ENCODE data around the gene SRMS. TPM values are rescaled to one million over a fixed set of nuclear protein-coding genes. Genes with fewer than 3 reads are reported as not detected.

Gene SRMS
- total and polyA plus RNA-seq, 5 donors from 2014 or later = not detected

GRCh38 chr20:63556873-63557478, 9.4 kb upstream of the SRMS start:
- H3K4me1 Mint-ChIP-seq = peaks cover 0 to 22% (median 7%) of the 10 kb centered on the region in 4 donors
- H3K4me3 ChIP-seq (ENCODE audit: low read depth, low read length) = no peak overlapping the region
- H3K27ac ChIP-seq (ENCODE audit: insufficient read depth, low read length, poor library complexity, severe bottlenecking) = no peak overlapping the region
- no peaks in the 10 kb centered on the region for H3K27me3 ChIP-seq (ENCODE audit: control insufficient read depth, insufficient read depth, low read length)
- no peaks in the 10 kb centered on the region for H3K9me3 ChIP-seq (ENCODE audit: control insufficient read depth in 2 of 2, low read length in 2 of 2)
- H3K27ac Mint-ChIP-seq = no peak overlapping the region
- peaks cover 14% of the 10 kb centered on the region for H3K36me3 ChIP-seq (ENCODE audit: control insufficient read depth, insufficient read depth, low read length)
- peaks cover 27% of the 10 kb centered on the region for H3K4me1 ChIP-seq (ENCODE audit: control insufficient read depth, insufficient read depth, low read length, poor library complexity, severe bottlenecking)
- H3K36me3 Mint-ChIP-seq = peaks cover 3% of the 10 kb centered on the region
- DNase-seq (no peak), ATAC-seq (ENCODE audit: low read depth in 2 of 2) (no peak)
- peak overlapping the region in 2 of 4 donors; percentile 75 to 88 for H3K4me3 Mint-ChIP-seq
- no peaks in the 10 kb centered on the region for H3K27me3 Mint-ChIP-seq
- peaks cover 0 to 1% (median 0%) of the 10 kb centered on the region in 7 donors for H3K9me3 Mint-ChIP-seq

- peaks cover 28% of the 10 kb centered on the region for H3K4me1 ChIP-seq (ENCODE audit: control insufficient read depth, insufficient read depth, low read length, poor library complexity, severe bottlenecking)
- H3K9me3 ChIP-seq (ENCODE audit: control insufficient read depth in 2 of 2, low read length in 2 of 2) = no peaks in the 10 kb centered on the region
- no peak for ATAC-seq (ENCODE audit: low read depth in 2 of 2)
- H3K9me3 Mint-ChIP-seq = peaks cover 0 to 1% (median 0%) of the 10 kb centered on the region in 7 donors
- H3K27me3 ChIP-seq (ENCODE audit: control insufficient read depth, insufficient read depth, low read length) = no peaks in the 10 kb centered on the region
- H3K27me3 Mint-ChIP-seq = no peaks in the 10 kb centered on the region
- no peak overlapping the region for H3K27ac ChIP-seq (ENCODE audit: insufficient read depth, low read length, poor library complexity, severe bottlenecking)
- peaks cover 3% of the 10 kb centered on the region for H3K36me3 Mint-ChIP-seq
- H3K4me3 Mint-ChIP-seq = peak overlapping the region in 2 of 4 donors; percentile 10 to 75
- H3K4me3 ChIP-seq (ENCODE audit: low read depth, low read length) = no peak overlapping the region
- no peak overlapping the region for H3K27ac Mint-ChIP-seq
- H3K4me1 Mint-ChIP-seq = peaks cover 0 to 27% (median 7%) of the 10 kb centered on the region in 4 donors
- peaks cover 8% of the 10 kb centered on the region for H3K36me3 ChIP-seq (ENCODE audit: control insufficient read depth, insufficient read depth, low read length)
- no peak for DNase-seq
Observed at GRCh38 chr20:63555661-63556381, 8.3 kb upstream of the SRMS start.

GRCh38 chr20:63554361-63555278, 7.1 kb upstream of the SRMS start:
- Mint-ChIP-seq H3K9me3 (peaks cover 0 to 1% (median 0%) of the 10 kb centered on the region in 7 donors), H3K27ac (peak overlapping the region in 2 of 3 donors; percentile 47 to 76), H3K4me1 (peaks cover 0 to 28% (median 7%) of the 10 kb centered on the region in 4 donors), H3K4me3 (peak overlapping the region; percentile 69 to 80 (median 71)), H3K27me3 (peaks cover 8% of the 10 kb centered on the region), H3K36me3 (no peaks in the 10 kb centered on the region)
- Histone ChIP-seq H3K27me3 (ENCODE audit: control insufficient read depth, insufficient read depth, low read length) (no peaks in the 10 kb centered on the region), H3K9me3 (ENCODE audit: control insufficient read depth in 2 of 2, low read length in 2 of 2) (no peaks in the 10 kb centered on the region), H3K4me3 (ENCODE audit: low read depth, low read length) (no peak overlapping the region), H3K4me1 (ENCODE audit: control insufficient read depth, insufficient read depth, low read length, poor library complexity, severe bottlenecking) (peaks cover 28% of the 10 kb centered on the region), H3K36me3 (ENCODE audit: control insufficient read depth, insufficient read depth, low read length) (no peaks in the 10 kb centered on the region), H3K27ac (ENCODE audit: insufficient read depth, low read length, poor library complexity, severe bottlenecking) (peak overlapping the region; percentile 81)
- DNase-seq = no peak
- no peak for ATAC-seq (ENCODE audit: low read depth in 2 of 2)

- no peaks in the 10 kb centered on the region for H3K36me3 Mint-ChIP-seq
- Histone ChIP-seq H3K4me3 (ENCODE audit: low read depth, low read length) (peak within 1 kb of the TSS; percentile 37), H3K27me3 (ENCODE audit: control insufficient read depth, insufficient read depth, low read length) (no peaks in the 10 kb centered on the region), H3K4me1 (ENCODE audit: control insufficient read depth, insufficient read depth, low read length, poor library complexity, severe bottlenecking) (peaks cover 28% of the 10 kb centered on the region), H3K36me3 (ENCODE audit: control insufficient read depth, insufficient read depth, low read length) (no peaks in the 10 kb centered on the region), H3K9me3 (ENCODE audit: control insufficient read depth in 2 of 2, low read length in 2 of 2) (no peaks in the 10 kb centered on the region), H3K27ac (ENCODE audit: insufficient read depth, low read length, poor library complexity, severe bottlenecking) (peak within 1 kb of the TSS; percentile 81)
- peaks cover 13% of the 10 kb centered on the region for H3K27me3 Mint-ChIP-seq
- H3K9me3 Mint-ChIP-seq = peaks cover 0 to 1% (median 0%) of the 10 kb centered on the region in 7 donors
- peak within 1 kb of the TSS; percentile 81 to 92 (median 91) for H3K27ac Mint-ChIP-seq
- DNase-seq (peak in 1 of 3 donors; percentile 61), ATAC-seq (ENCODE audit: low read depth in 2 of 2) (peak in 1 of 2 donors; percentile 3)
- H3K4me3 Mint-ChIP-seq = peak within 1 kb of the TSS; percentile 70 to 88 (median 77)
- H3K4me1 Mint-ChIP-seq = peaks cover 0 to 30% (median 9%) of the 10 kb centered on the region in 4 donors
Observed at GRCh38 chr20:63553933-63554290, 6.4 kb upstream of the SRMS start, which contains the start of gene FNDC11. FNDC11 (plus strand) TSS chr20:63554159; CDS start chr20:63555664, 1,505 bp downstream.

- H3K27me3 Mint-ChIP-seq = peaks cover 13% of the 10 kb centered on the region
- H3K36me3 Mint-ChIP-seq = no peaks in the 10 kb centered on the region
- peak overlapping the region in 2 of 3 donors; percentile 81 to 91 for H3K27ac Mint-ChIP-seq
- Histone ChIP-seq H3K27ac (ENCODE audit: insufficient read depth, low read length, poor library complexity, severe bottlenecking) (peak overlapping the region; percentile 81), H3K9me3 (ENCODE audit: control insufficient read depth in 2 of 2, low read length in 2 of 2) (no peaks in the 10 kb centered on the region), H3K27me3 (ENCODE audit: control insufficient read depth, insufficient read depth, low read length) (no peaks in the 10 kb centered on the region), H3K4me1 (ENCODE audit: control insufficient read depth, insufficient read depth, low read length, poor library complexity, severe bottlenecking) (peaks cover 28% of the 10 kb centered on the region), H3K36me3 (ENCODE audit: control insufficient read depth, insufficient read depth, low read length) (no peaks in the 10 kb centered on the region), H3K4me3 (ENCODE audit: low read depth, low read length) (no peak overlapping the region)
- peak; percentile 64 to 67 for ATAC-seq (ENCODE audit: low read depth in 2 of 2)
- peak; percentile 68 to 91 (median 88) for DNase-seq
- H3K4me3 Mint-ChIP-seq = peak overlapping the region; percentile 66 to 88 (median 76)
- peaks cover 0 to 33% (median 9%) of the 10 kb centered on the region in 4 donors for H3K4me1 Mint-ChIP-seq
- peaks cover 0 to 1% (median 0%) of the 10 kb centered on the region in 7 donors for H3K9me3 Mint-ChIP-seq
Observed at GRCh38 chr20:63553251-63553932, 5.8 kb upstream of the SRMS start.

GRCh38 chr20:63552481-63553249, 5.1 kb upstream of the SRMS start:
- peaks cover 13% of the 10 kb centered on the region for H3K27me3 Mint-ChIP-seq
- Histone ChIP-seq H3K36me3 (ENCODE audit: control insufficient read depth, insufficient read depth, low read length) (no peaks in the 10 kb centered on the region), H3K4me1 (ENCODE audit: control insufficient read depth, insufficient read depth, low read length, poor library complexity, severe bottlenecking) (peaks cover 28% of the 10 kb centered on the region), H3K4me3 (ENCODE audit: low read depth, low read length) (peak overlapping the region; percentile 37), H3K9me3 (ENCODE audit: control insufficient read depth in 2 of 2, low read length in 2 of 2) (no peaks in the 10 kb centered on the region), H3K27me3 (ENCODE audit: control insufficient read depth, insufficient read depth, low read length) (no peaks in the 10 kb centered on the region), H3K27ac (ENCODE audit: insufficient read depth, low read length, poor library complexity, severe bottlenecking) (peak overlapping the region; percentile 81)
- H3K4me1 Mint-ChIP-seq = peaks cover 0 to 33% (median 9%) of the 10 kb centered on the region in 4 donors
- peak; percentile 38 to 87 (median 78) for DNase-seq
- peak overlapping the region; percentile 66 to 88 (median 76) for H3K4me3 Mint-ChIP-seq
- peak; percentile 41 to 56 for ATAC-seq (ENCODE audit: low read depth in 2 of 2)
- H3K9me3 Mint-ChIP-seq = peaks cover 0 to 1% (median 0%) of the 10 kb centered on the region in 7 donors
- H3K27ac Mint-ChIP-seq = peak overlapping the region; percentile 81 to 92 (median 91)
- H3K36me3 Mint-ChIP-seq = no peaks in the 10 kb centered on the region
